GM18909 (cell line): ENCODE results near the gene LNPEP.

Experiments used
- ATAC-seq: cut with Tn5 transposase; IDR thresholded peaks from one replicate; pipeline ENCODE4 v1.9.1; 2021; ENCODE audit warnings: mild to moderate bottlenecking; ENCODE audit not compliant: unreplicated experiment, poor library complexity

LNPEP gene

GRCh38 chr5:96957254-96958049 is 21.6 kb downstream of the LNPEP start:
- peak; percentile 49 for ATAC-seq

GRCh38 chr5:96958977-96959376 is 23.1 kb downstream of the LNPEP start:
- ATAC-seq, result no peak

- ATAC-seq, result peak; percentile 61
Observed at GRCh38 chr5:96961053-96961452, 25.2 kb downstream of the LNPEP start.

GRCh38 chr5:96962540-96962991 is 26.7 kb downstream of the LNPEP start:
- no peak for ATAC-seq

GRCh38 chr5:96963267-96963666 is 27.4 kb downstream of the LNPEP start:
- ATAC-seq, result peak; percentile 67

GRCh38 chr5:96966801-96967200 is 30.9 kb downstream of the LNPEP start:
- no peak for ATAC-seq

GRCh38 chr5:96967400-96967799 is 31.5 kb downstream of the LNPEP start:
- ATAC-seq, result no peak

GRCh38 chr5:96968074-96968473 is 32.2 kb downstream of the LNPEP start:
- no peak for ATAC-seq

- ATAC-seq, result no peak
Observed at GRCh38 chr5:96968614-96969013, 32.7 kb downstream of the LNPEP start.

- no peak for ATAC-seq
Observed at GRCh38 chr5:96969366-96969765, 33.5 kb downstream of the LNPEP start.

- no peak for ATAC-seq
Observed at GRCh38 chr5:96972599-96973334, 36.9 kb downstream of the LNPEP start.

GRCh38 chr5:96973532-96974401 is 37.9 kb downstream of the LNPEP start:
- peak; percentile 58 for ATAC-seq

GRCh38 chr5:96975656-96976055 is 39.8 kb downstream of the LNPEP start:
- no peak for ATAC-seq

- no peak for ATAC-seq
Observed at GRCh38 chr5:96977228-96977627, 41.3 kb downstream of the LNPEP start.

GRCh38 chr5:96978812-96979449 is 43.1 kb downstream of the LNPEP start:
- no peak for ATAC-seq

GRCh38 chr5:96984506-96985192 is 48.8 kb downstream of the LNPEP start:
- peak; percentile 46 for ATAC-seq

GRCh38 chr5:96986450-96986849 is 50.6 kb downstream of the LNPEP start:
- no peak for ATAC-seq

GRCh38 chr5:96990102-96990501 is 54.2 kb downstream of the LNPEP start:
- no peak for ATAC-seq

GRCh38 chr5:96991708-96992107 is 55.8 kb downstream of the LNPEP start:
- no peak for ATAC-seq

GRCh38 chr5:96993760-96994159 is 57.9 kb downstream of the LNPEP start:
- ATAC-seq, result no peak
